SIG-M5 (cell line): Measurements from ENCODE around the gene CC2D1B.
A peak's percentile ranks its signal among the peaks of the same experiment; 100 is the strongest.
"Not testable (repeated sequence)": the region's sequence is repeated elsewhere in the genome, so short reads cannot be mapped to it uniquely, and the experiment has no call there.

Source experiments
- DNase-seq: peaks from one replicate; lab custom pipeline; 2025; lab: John Stamatoyannopoulos, UW

The CC2D1B gene, protein sequence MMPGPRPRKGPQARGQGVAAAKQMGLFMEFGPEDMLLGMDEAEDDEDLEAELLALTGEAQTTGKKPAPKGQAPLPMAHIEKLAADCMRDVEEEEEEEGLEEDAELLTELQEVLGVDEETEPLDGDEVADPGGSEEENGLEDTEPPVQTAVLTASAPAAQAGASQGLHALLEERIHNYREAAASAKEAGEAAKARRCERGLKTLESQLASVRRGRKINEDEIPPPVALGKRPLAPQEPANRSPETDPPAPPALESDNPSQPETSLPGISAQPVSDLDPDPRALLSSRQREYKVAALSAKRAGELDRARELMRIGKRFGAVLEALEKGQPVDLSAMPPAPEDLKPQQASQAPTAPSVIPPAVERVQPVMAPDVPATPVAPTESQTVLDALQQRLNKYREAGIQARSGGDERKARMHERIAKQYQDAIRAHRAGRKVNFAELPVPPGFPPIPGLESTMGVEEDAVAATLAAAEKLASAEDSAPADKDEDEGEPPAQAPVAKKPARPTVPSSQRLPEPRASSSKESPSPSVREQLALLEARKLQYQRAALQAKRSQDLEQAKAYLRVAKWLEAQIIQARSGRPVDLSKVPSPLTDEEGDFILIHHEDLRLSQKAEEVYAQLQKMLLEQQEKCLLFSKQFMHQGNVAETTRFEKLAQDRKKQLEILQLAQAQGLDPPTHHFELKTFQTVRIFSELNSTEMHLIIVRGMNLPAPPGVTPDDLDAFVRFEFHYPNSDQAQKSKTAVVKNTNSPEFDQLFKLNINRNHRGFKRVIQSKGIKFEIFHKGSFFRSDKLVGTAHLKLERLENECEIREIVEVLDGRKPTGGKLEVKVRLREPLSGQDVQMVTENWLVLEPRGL

DNA sequence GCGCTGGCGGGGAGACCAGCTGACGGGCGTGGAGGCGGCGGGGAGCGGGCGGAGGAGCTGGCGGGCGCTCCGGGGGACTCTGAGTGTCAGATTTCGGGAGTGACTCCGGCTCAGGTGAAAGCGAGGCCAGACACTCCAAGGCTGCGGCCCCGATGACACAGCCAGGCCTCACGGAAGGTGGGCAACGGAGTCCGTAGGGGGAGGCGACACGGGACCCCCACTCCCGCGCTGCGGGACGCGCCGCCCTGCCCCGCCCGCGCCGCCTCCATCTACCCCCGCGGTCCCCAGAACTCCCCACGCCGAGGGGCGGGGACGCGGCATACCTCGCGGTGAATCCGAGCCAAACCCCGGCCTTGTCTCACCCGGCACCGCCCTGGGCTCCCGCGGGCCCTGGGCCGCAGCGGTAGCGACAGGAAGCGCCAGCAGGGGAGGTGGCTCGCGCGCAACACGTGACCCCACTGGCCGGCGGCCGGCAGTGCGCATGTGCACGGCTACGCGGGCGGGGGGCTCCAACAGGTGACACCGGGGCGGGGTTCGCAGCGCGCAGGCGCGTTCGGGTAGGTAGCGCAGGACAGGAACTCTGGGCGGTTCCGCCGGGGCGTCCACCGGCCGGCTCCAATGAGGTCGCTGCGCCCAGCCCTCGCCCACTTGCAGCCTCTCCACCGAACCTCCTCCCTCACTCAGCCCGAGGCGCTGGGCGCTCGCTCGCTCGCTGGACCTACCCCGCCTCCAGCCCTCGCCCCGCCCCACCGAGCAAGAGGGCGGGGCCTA is at the start of gene CC2D1B:
TSS of gene CC2D1B (minus strand) at position 460 of the 771 bp plus-strand sequence. CDS start 1,585 bp downstream, outside the sequence.
- peak; percentile 74 for DNase-seq

DNA sequence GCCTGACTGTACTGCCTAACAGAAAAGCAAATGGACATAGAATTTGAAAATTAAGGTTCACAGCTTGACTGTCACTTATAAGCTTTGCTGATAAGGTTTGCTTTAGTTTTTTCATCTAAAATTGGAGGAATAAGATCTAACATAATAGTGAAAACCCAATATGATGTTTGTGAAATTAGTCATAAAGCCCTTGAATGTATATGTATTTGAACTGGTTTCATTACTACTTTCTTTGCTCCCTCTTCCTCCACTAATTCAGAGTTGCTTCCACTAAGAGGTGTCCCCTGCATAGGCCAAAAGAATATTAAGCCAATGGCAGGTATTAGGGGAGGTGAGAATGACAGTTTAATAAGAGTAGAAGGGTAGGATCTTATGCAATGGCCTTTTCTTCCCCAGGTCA is 48.9 kb upstream of the CC2D1B start:
- no peak for DNase-seq

DNA sequence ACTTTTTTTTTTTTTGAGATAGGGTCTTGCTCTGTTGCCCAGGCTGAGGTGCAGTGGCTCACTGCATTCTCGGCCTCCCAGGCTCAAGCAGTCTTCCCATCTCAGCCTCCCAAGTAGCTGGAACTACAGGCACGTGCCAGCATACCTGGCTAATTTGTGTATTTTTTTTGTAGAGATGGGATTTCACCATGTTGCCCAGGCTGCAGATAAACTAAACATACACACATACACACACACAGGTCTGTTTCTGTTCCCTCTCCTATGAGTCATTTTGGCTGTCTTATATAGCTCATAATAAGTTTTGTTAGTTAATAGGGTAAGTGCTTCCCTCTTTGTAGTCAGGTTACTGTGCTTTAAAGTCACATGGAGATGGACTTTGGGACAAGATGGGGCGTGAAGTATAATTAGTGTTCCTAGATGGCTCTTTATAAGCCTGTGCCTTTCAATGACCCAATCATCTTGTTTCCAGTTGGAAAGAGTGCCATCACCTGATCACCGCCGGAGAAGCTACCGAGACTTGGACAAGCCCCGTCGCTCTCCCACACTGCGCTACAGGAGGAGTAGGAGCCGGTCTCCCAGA is 47.5 kb upstream of the CC2D1B start:
- DNase-seq: no peak

DNA sequence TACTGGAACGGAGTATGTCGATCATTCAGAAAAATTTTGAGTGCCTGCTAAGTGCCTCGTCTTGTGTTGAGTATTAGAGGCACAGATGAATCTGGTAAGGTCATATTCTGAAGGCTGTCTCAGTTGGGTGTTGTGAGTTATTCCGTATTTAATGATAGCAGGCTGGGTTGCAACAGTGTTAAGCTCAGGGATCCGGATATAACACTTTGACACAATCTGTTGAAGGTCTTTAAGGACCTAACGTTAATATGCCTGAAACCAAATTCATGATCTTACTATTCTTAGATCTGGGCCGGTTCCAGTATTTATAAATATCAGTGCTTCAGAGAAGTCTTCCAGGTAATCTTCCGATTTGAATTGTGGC is 39.0 kb upstream of the CC2D1B start:
- DNase-seq: no peak

DNA sequence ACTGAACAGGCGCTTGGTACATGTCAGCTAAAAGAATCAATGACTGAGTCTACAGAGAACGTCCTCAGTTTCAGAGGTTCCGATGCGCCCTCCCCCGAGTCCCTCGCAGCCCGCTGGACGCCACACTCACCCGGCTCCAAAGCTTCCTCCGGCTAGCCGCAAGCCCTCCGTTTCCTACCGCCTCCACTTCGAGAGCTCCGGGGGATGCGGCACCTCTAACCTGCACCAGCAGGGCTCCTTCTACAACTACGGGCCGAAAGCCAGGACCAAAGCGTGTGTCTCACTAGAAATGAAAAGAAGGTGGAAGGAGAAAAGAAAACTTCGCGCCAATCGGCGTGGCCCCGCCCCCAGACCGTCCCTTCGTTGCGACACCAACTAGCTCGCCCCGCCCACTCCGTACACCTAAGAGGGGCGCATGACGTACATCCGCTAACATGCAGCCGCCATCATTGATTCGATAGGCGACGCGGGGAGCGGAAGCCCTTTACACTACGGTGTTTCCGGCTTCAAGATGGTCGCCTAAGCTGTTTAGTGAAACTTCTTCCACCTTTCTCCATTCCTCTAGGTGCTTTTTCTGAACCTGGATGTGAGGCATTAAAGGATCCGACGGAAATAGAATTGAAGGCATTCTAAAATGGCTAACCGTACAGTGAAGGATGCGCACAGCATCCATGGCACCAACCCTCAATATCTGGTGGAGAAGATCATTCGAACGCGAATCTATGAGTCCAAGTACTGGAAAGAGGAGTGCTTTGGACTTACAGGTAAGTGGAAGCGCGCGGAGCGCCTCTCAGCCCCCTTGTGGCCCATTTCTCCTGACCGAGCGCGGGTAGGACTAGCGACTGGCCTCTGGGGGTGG is 38.3 kb upstream of the CC2D1B start, which contains the start of the genes ORC1 and PRPF38A:
TSS of gene ORC1 (minus strand) at position 308 of the 859 bp plus-strand sequence. CDS start 2,200 bp downstream, outside the sequence.
TSS of gene PRPF38A (plus strand) at position 487 of the 859 bp plus-strand sequence. CDS start at position 635, 148 bp downstream.
- DNase-seq: peak; percentile 51

DNA sequence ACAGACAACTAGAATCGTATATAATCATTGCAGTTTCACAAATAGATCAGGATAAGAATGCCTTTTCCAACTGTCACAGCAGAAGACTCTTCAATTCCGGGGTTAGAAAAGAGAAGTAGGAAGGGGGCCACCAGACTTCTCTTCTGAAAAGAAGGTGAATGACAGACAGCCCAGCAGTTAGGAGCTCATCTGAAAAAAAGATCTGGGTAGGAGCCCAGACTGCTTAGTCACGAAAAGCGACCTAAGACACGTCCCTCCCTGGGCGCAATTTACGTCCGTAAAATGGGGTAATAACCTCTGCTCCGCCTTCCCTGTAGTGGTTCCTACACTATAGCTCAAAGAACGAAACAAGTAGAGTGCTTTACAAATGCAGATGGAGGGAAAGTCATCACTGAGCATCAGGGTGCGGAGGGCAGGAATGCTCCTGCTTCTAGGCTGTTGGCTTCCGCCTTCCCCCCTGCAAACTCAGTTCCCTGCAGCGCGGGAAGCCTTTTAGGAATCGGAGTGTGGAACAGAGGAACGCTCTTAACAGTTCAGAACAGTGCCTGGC is 37.6 kb upstream of the CC2D1B start:
- DNase-seq: peak; percentile 61

DNA sequence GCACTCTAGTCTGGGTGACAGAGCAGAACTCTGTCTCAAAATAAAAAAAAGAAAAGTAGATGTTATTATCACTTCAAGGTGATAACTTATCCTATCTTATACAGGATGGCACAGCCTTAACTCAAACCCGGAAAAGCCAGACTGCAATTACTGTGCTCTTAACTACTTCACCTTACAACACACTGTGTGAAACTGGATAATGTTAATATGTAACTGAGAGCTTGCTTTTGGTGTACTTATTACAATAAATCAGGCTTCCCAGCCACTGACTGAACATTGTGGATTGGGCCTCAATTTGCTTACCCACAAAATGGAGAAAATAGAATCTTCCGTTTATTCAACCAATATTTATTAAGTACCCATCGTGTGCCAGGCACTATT is 36.8 kb upstream of the CC2D1B start:
- no peak for DNase-seq

DNA sequence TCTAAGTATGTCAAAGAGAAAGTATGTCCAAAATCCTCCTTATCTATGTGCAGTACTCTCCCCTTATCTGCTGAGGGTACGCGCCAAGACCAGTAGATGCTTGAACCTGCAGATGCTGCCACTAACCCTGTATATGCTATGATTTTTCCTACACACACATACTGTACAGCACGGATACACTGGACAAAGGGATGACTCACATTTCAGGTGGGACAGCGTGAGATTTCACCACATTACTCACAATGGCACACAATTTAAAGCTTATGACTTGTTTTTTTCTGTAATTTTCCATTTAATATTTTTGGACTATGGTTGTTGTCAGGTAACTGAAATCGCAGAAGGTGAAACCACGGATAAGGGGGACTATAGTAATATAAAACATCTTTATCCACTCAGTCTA is 34.1 kb upstream of the CC2D1B start:
- no peak for DNase-seq

DNA sequence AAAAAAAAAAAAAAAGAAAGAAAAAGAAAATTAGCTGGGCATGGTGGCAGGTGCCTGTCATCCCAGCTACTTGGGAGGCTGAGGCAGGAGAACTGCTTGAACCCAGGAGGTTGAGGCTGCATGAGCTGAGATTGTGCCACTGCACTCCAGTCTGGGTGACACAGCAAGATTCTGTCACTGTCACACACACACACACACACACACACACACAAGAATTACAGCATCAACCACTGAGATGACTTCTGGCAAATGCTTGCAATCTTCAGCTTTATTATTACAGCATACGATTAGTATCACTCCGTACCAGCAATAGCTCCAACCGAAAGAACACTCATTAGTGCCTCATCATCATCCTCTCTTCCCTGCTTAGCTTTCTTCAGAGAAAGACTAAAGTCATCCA is 33.6 kb upstream of the CC2D1B start:
- no peak for DNase-seq

DNA sequence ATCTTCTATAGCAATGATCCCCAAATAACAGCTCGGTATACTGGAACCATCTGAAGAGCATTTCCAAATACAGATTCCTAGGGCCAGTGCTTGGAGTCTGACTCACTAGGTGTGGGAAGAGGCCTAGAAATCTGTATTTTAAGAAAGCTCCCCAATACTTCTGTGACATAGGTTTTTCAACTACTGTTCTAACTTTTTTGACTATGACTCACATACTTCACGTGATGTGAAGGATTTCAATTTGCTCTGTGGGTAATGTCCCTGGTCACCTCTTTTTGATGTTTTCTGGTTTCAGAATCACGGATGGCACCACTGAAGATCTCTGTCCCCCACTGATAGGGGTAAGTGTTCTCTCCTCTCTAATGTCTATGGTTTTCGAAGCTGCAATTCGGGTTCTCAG is 27.2 kb upstream of the CC2D1B start:
- DNase-seq: no peak

DNA sequence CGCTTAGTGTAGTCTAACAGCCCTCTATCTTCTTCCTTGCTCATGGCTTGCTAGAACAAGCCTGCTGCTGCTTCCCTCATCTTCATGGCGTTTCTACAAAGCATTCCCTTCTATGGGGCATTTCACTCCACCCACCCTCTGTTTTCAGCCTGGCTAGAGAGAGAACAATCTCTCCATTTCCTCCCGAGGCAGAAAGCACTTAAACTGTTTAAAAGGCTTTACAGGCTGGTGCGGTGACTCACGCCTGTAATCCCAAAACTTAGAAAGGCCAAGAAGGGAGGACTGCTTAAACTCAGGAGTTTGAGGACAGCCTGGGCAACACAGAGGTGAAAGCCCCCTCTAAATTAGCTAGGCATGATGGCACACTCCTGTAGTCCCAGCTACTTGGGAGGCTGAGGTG is 20.5 kb upstream of the CC2D1B start:
- no peak for DNase-seq

DNA sequence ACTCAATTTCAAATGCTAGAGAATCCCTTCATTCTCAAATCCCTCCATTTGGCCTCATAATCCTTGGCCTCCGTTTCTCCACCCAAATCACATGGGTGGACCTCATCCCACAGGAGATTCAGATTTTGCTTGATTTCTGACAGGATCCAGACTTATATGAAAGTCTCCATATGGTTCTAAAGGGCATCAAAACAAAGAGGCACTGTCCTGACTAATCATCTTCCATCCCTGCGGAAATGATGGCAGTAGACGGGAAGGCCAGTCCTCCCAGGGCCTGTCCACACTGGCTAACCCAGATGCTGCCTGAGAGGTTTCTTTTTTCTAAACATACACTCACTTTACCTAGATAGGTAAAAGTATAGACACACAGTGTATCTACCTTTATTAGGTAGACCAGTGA is 19.4 kb upstream of the CC2D1B start:
- no peak for DNase-seq

DNA sequence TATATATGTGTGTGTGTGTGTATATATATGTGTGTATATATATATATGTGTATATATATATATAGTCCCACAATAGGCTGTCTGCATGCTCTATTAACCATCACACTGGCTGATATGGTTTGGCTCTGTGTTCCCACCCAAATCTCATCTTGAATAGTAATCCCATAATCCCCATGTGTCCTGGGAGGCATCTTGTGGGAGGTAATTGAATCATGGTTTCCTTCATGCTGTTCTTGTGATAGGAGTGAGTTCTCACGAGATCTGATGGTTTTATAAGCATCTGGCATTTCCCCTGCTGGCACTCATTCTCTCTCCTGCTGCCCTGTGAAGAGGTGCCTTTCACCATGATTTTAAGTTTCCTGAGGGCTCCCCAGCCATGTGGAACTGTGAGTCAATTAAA is 3.8 kb upstream of the CC2D1B start:
- not testable (repeated sequence) for DNase-seq

DNA sequence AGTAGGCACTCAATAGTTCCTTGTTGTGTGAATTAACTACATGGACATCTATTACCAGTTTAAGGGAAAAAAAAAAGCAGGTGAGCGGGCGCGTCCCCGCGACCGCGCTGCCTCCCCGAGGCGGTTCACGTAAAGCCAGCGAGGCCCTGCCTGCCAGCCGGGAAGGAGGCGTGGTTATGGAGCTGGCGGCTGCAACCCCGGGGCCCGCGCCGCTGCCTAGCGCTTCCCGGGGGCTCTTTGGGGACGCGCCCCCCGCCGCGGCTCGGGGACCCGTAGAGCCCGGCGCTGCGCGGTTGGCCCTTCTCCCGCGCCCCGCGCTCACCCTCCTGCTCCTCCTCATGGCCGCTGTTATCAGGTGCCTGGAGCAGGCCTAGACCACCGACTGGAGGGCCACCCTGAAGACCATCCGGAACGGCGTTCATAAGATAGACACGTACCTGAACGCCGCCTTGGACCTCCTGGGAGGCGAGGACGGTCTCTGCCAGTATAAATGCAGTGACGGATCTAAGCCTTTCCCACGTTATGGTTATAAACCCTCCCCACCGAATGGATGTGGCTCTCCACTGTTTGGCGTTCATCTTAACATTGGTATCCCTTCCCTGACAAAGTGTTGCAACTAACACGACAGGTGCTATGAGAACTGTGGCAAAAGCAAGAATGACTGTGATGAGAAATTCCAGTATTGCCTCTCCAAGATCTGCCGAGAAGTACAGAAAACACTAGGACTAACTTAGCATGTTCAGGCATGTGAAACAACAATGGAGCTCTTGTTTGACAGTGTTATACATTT is 2.6 kb upstream of the CC2D1B start:
- no peak for DNase-seq

DNA sequence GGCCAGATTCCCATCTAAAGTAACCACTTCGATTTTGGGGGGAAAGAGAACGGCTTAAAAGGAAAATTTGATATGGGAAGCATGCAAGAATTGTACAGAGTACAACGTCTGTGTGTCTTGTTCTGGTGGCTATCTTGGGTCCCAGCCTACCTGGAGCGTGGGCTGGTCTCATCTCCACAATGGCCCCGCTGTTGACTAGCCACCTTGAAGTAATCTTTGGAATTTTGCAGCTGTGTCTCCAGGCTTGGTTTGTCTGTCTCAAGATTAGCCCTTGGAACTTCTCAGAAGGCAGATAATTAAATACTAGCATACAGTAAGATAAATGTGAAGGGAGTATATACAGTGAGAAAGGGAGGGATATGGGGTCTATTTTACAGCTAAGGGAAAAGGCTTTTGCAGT is 1.3 kb upstream of the CC2D1B start:
- DNase-seq: no peak

DNA sequence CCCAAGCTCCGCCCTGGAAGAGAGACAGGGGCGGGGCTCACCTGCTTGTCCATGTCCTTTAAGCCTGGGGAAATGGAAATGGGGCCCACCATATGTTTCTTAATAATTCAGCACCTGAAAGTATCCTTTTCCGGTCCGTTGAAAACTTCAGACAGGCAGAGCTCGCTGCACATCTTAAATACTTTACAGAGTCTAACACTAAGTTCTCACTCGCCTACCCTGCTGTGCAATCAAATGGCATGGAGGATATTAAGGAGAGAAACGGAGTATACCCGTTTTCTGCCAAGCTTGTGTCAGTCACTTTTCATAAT is 467 bp upstream of the CC2D1B start:
- DNase-seq: no peak

DNA sequence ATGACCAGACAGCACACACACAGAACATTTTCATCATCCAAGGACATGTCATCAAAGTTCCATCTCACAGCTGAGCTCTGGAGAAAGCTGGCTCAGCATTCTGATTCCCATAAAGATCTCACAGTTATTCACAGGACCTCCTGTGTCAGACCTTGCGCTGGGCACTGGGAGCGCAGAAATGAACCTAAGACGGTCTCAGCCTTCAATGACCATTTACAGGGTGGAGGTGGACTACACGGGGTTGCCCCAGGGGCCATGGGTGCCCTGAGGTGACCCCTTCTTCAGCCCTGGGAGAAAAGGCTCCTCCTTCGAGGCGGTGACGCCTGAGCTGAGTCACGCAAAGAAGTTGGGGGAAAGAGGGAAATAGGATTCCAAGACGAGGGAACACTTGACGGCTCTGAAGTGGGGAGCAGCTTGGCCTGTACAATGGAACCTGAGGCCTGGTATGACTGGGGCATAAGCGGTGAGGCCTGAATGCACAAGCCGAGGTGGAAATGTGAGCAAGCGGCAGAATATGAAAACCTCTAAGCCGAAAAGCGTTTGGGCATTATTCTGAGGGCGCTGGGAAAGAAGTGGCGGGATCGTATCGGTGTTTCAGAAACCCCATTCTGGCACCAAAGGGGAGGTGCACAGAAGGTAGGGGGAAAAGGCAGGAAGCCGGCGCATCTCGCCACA is 797 bp downstream of the CC2D1B start:
- no peak for DNase-seq

DNA sequence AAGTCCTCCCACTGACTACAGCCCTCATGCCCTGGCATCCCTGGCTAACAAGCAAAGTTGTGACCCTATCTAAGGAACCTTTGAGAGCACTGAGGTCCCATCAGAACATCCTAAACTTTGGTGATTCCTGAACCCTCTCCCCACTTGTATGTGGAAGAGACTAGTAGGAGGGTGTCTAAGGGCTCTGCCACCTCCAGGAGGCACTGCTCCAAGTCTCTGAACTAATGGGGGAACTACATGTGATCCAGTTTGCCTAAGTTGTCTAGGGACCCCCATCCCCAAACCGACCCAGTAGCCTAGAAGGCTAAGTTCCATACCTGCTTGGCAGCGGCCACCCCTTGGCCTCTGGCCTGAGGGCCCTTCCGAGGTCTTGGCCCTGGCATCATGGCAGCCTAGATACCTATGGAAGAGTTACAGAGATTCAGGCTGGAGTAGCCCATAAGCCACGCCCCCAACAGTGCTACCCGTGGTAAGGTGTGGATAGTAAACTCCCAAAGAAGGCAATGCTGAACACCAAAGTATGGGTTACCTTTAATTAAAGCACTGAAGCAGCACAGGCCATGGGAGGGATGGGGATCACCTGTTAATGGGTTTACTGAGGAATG is 1.7 kb downstream of the CC2D1B start:
- DNase-seq: no peak

DNA sequence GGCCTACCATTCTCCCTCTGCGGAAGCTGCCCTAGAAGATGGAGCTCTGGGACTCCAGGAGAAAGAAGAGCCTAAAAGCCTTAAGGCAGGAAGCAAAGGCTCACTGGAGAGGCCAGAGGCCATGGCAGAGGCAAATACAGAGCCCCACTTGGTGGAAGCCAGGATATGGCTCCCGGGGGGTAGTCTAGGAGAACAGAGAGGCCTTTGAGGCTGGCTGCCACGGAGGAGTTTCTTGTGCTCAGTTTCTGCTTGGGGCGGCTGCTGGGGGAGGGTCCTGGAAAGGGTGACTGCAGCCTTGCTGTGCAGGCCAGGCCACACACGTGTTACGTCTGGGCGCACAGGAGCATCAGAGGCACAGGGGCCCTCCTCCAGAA is 5.4 kb downstream of the CC2D1B start:
- DNase-seq: no peak
